Endothelial cell (in vitro differentiated cells): Measurements from ENCODE around the gene APBB2. TPM values are rescaled to one million over a fixed set of nuclear protein-coding genes. Genes with fewer than 3 reads are reported as not detected.

ENCODE experiments used
- DNase-seq: peaks from one replicate; pipeline ENCODE4 v3.0.0; 2021; ENCODE audit warnings: low spot score
- H3K27ac Mint-ChIP-seq: one replicate; pipeline ENCODE4 v1.8.0; 2021; ENCODE audit warnings: mixed read lengths, inconsistent platforms; ENCODE audit not compliant: unreplicated experiment
- H3K27me3 Mint-ChIP-seq: one replicate; pipeline ENCODE4 v1.8.0; 2021; ENCODE audit warnings: mild to moderate bottlenecking, moderate library complexity, mixed read lengths, inconsistent platforms; ENCODE audit not compliant: unreplicated experiment
- H3K36me3 Mint-ChIP-seq: one replicate; pipeline ENCODE4 v1.8.0; 2021; ENCODE audit warnings: mild to moderate bottlenecking, low read depth, mixed read lengths, inconsistent platforms; ENCODE audit not compliant: unreplicated experiment
- H3K4me1 Mint-ChIP-seq: one replicate; pipeline ENCODE4 v1.8.0; 2021; ENCODE audit warnings: mild to moderate bottlenecking, mixed read lengths, inconsistent platforms; ENCODE audit not compliant: unreplicated experiment
- H3K4me3 Mint-ChIP-seq: one replicate; pipeline ENCODE4 v1.8.0; 2021; ENCODE audit warnings: mild to moderate bottlenecking, mixed read lengths, inconsistent platforms; ENCODE audit not compliant: unreplicated experiment
- H3K9me3 Mint-ChIP-seq: one replicate; pipeline ENCODE4 v1.8.0; 2021; ENCODE audit warnings: mixed read lengths, inconsistent platforms; ENCODE audit not compliant: unreplicated experiment
- total RNA-seq: library from RNA; stranded (reverse); fragmentation: NEBNext Ultra II Directional; extraction: Animal tissue kit (Norgen Biotek cat#: 25700); gene quantifications from one replicate; pipeline ENCODE4 v1.2.1, GENCODE V29; 2021; ENCODE audit not compliant: unreplicated experiment
- TF ChIP-seq, protein P1 (sequence below): fragments of 200-600 bp; sonication (generic); IDR thresholded peaks from one replicate; pipeline ENCODE4 v1.5.0; 2021; ENCODE audit warnings: antibody characterized with exemption; ENCODE audit not compliant: unreplicated experiment

Gene APBB2
- total RNA-seq, 1 donor from 2014 or later, result 103 TPM

GRCh38 chr4:41209187-41209586 is 5.2 kb downstream of the APBB2 start:
- Mint-ChIP-seq H3K4me3 (no peak overlapping the region), H3K9me3 (no peaks in the 10 kb centered on the region), H3K27me3 (peaks cover 11% of the 10 kb centered on the region), H3K36me3 (peaks cover 13% of the 10 kb centered on the region), H3K4me1 (peaks cover 57% of the 10 kb centered on the region), H3K27ac (no peak overlapping the region)
- TF ChIP-seq, protein P1, sequence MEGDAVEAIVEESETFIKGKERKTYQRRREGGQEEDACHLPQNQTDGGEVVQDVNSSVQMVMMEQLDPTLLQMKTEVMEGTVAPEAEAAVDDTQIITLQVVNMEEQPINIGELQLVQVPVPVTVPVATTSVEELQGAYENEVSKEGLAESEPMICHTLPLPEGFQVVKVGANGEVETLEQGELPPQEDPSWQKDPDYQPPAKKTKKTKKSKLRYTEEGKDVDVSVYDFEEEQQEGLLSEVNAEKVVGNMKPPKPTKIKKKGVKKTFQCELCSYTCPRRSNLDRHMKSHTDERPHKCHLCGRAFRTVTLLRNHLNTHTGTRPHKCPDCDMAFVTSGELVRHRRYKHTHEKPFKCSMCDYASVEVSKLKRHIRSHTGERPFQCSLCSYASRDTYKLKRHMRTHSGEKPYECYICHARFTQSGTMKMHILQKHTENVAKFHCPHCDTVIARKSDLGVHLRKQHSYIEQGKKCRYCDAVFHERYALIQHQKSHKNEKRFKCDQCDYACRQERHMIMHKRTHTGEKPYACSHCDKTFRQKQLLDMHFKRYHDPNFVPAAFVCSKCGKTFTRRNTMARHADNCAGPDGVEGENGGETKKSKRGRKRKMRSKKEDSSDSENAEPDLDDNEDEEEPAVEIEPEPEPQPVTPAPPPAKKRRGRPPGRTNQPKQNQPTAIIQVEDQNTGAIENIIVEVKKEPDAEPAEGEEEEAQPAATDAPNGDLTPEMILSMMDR, result no peak
- no peak for DNase-seq

DNA sequence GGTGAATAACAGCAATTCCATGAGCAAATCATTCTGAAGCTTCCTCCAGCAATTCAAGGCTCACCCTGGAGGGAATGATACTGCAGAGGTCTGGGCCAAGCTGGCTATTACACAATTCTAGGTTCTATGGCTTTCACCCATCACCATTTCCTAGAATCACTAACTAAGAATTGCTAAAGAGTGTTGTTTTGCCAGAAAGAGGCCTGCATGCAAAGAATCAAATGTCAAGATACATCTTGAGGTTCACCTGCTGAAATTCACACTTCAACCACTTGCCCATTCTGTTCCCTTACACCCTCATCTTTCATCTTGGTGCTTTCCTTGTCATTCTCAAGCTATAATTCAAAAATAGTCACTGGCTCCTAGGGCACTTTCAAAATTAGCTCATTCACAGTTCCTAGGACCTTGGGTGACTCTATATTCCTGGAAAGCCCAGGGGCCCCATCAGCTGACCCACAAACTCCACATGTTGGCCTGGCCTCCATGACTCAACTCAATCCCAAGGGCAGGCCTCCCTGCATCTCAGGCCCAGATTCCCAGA is 7.0 kb downstream of the APBB2 start:
- DNase-seq, result no peak
- Mint-ChIP-seq H3K36me3 (peaks cover 18% of the 10 kb centered on the region), H3K27me3 (peaks cover 1% of the 10 kb centered on the region), H3K4me3 (peak overlapping the region; percentile 9), H3K27ac (no peak overlapping the region), H3K4me1 (peaks cover 64% of the 10 kb centered on the region), H3K9me3 (no peaks in the 10 kb centered on the region)
- TF ChIP-seq, protein P1, result no peak

DNA sequence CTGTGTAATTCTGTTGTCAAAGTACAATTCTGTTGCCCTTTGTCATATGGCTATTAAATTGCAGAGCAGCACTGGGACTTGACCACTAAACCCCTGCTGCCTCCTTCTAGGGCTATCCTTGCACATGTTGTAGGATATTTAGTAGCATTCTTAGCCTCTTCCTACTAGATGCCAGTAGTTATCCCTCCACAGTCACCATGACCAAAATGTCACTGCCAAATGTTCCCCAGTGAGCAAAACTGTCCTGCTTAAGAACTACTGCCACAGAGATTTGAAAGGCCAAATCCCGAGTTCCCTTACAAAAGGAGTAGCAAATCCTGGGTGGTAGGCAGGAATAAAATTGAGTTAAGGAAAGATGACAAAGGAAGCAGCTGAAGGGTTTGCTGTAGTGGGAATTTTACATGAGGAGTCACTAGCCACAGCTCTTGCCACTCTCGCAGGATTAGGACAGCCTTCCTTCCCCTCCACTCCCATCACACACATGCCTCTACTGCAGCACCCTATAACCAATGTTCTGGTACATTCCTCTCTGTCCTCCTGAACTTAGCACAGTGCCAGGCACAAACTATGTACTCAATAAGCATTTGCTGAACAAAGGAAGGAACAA is 8.4 kb downstream of the APBB2 start:
- TF ChIP-seq, protein P1, result no peak
- Mint-ChIP-seq H3K36me3 (peaks cover 18% of the 10 kb centered on the region), H3K4me1 (peaks cover 74% of the 10 kb centered on the region), H3K27me3 (peaks cover 1% of the 10 kb centered on the region), H3K27ac (peak overlapping the region; percentile 54), H3K4me3 (no peak overlapping the region), H3K9me3 (no peaks in the 10 kb centered on the region)
- DNase-seq, result no peak

GRCh38 chr4:41205130-41205529 is 9.2 kb downstream of the APBB2 start:
- Mint-ChIP-seq H3K9me3 (no peaks in the 10 kb centered on the region), H3K4me3 (no peak overlapping the region), H3K27ac (peak overlapping the region; percentile 54), H3K27me3 (peaks cover 1% of the 10 kb centered on the region), H3K36me3 (peaks cover 17% of the 10 kb centered on the region), H3K4me1 (peaks cover 78% of the 10 kb centered on the region)
- no peak for DNase-seq
- TF ChIP-seq, protein P1, result no peak

GRCh38 chr4:41204400-41204978 is 9.9 kb downstream of the APBB2 start:
- TF ChIP-seq, protein P1, result no peak
- Mint-ChIP-seq H3K9me3 (no peaks in the 10 kb centered on the region), H3K27me3 (peaks cover 1% of the 10 kb centered on the region), H3K27ac (peak overlapping the region; percentile 54), H3K4me3 (no peak overlapping the region), H3K4me1 (peaks cover 84% of the 10 kb centered on the region), H3K36me3 (peaks cover 11% of the 10 kb centered on the region)
- no peak for DNase-seq
